GM19328 (cell line): Measurements from ENCODE around the gene SIRT3.
A peak's percentile ranks its signal among the peaks of the same experiment; 100 is the strongest.

ENCODE experiments used
- ATAC-seq: cut with Tn5 transposase; IDR thresholded peaks from one replicate; pipeline ENCODE4 v1.9.1; 2021; ENCODE audit warnings: mild to moderate bottlenecking, moderate library complexity; ENCODE audit not compliant: unreplicated experiment

Gene SIRT3

DNA sequence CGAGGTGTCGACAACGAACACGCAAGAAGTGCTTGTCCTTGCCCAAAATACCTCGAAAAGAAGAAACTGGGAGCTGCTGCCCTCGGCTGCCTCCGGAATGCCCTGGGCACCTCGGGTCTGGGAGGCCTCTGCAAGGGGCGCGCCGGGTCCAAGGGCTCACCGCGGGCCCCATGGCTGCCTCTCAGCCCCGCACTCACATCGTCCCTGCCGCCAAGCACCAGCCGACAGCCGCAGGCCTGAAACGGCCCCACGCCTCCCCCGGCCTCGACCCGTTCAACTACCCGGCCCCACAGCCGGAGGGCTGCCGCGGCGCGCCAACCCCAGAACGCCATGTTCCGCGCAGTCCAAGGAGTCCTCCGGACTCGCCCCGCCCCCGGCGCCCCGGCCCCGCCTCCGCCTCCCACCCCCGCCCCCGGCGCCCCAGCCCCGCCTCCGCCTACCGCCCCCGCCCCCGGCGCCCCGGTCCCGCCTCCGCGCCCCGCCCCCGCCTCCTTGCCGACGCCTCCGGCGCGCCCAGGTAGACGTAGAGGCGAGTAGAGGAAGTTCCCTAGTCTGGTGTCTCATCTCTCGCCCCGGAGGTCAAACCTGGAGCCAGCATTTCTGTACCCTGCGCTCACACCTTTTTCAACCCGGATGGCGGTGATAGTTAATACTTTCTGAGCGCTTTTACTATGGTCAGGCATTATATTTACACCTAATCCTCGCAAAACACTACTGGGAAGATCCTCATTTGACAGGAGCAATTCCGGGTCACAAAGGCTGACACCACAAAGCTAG is at the start of gene SIRT3:
Gene SIRT3, minus strand, starts transcription at position 346 of the 777 bp plus-strand sequence. Its CDS starts 14 bp downstream, at position 332.
- ATAC-seq: peak; percentile 68

DNA sequence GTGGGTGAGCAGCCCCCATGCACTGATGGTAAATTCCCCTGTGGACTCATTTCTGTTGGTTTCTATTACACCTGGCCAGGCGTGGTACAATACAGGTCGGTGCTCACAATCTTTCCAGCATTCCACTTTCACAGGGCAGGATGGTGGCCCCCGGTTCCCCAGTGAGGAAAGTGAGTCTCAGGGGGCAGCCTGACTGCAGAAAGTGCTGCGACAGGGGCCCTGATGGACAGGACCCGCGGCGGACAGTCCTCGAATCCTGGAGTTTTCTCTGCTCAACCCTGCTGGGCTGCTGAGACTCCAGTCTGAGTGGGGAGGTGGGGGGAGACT is 49.7 kb upstream of the SIRT3 start:
- no peak for ATAC-seq

DNA sequence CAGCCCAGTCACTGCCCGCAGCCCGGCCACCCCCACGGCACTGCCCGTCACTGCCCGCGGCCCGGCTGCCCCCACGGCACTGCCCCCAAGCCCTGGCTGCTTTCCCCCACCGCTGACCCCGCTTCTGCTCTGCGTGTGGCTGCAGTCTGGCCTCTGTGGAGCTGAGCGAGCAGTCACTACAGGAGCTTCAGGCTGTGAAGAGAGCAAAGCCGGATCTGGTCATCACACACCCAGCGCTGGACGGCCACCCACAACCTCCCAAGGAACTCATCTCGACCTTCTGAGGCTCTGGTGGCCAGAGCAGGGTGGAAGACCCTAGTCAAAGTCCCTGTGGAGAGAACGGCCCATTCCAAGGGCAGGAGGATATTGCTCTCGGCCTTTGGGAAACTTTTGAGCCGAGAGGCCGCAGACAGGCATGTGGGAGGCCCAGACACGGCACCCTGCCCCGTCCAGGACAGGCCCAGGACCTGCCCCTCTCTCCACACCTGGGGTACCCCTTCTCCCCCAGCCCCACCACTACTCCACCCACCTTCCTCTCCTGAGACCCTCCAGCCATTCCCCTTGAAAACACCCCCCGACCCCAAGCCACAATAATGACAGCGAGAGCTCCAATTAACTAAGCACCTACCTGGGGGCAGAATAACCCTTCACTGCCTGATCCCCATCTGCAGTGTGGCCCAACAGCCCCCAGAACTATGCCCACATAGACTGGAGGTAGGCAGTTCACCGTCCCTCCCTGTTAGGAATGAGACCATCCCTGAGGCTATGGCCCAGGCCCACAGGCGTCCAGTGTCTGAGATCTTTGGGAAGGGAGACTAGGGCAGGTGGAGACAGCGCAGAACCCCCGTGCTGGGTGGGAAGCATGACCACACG is 49.1 kb upstream of the SIRT3 start:
- ATAC-seq: no peak

DNA sequence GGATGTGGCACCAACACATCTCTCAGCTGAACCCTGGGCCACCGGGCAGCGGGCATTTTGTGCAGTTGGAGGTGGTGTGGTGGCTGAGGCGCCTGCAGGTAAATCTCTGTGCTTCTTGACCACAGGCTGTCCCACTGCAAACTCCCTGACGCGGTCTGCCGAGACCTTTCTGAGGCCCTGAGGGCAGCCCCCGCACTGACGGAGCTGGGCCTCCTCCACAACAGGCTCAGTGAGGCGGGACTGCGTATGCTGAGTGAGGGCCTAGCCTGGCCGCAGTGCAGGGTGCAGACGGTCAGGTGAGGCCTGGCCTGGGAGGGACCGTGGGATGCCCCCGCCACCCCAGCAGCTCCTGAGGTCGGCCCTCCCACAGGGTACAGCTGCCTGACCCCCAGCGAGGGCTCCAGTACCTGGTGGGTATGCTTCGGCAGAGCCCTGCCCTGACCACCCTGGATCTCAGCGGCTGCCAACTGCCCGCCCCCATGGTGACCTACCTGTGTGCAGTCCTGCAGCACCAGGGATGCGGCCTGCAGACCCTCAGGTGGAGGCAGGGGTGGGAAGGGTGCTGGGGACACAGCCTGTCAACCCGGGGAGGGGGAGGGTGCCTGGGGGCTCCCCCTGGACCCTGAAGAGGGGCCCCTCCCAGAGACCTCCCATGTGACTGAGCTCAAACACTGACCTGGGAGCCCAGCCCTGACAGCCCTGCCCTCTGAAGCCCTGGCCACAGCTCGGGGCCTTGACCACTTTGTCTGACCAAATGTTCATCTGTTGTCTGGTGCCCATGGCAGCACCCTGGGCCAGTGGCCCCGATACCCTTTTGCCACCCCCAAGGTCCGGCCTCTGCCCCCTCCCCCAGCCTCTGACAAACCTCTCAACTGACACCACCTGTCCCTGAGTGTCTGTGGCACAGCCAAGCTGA is 48.2 kb upstream of the SIRT3 start:
- ATAC-seq: no peak

DNA sequence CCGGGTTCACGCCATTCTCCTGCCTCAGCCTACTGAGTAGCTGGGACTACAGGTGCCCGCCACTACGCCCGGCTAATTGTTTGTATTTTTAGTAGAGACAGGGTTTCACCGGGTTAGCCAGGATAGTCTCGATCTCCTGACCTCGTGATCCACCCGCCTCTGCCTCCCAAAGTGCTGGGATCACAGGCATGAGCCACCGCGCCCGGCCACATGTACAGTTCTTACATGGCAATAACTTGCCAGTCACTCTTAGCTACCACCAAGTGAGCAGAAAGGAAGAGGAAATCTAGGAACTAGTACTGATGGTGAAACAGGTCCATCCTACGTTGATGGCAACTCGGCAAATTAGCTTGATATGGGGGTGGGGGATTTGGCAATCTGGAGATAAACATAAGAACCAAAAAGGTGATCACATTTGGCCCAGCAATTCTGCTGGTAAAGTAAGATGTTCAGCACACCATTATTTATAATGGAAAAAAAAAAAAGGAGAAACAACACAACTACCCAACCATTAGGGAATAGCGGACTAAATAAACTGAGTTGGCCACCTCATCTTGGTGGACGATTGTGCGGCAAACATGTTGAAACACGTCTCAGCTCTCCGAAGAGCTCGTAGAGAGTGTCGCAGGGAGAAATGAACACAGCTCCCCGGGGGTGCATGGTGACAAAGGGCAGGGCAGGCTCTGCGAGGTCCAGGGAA is 47.4 kb upstream of the SIRT3 start:
- ATAC-seq: no peak

DNA sequence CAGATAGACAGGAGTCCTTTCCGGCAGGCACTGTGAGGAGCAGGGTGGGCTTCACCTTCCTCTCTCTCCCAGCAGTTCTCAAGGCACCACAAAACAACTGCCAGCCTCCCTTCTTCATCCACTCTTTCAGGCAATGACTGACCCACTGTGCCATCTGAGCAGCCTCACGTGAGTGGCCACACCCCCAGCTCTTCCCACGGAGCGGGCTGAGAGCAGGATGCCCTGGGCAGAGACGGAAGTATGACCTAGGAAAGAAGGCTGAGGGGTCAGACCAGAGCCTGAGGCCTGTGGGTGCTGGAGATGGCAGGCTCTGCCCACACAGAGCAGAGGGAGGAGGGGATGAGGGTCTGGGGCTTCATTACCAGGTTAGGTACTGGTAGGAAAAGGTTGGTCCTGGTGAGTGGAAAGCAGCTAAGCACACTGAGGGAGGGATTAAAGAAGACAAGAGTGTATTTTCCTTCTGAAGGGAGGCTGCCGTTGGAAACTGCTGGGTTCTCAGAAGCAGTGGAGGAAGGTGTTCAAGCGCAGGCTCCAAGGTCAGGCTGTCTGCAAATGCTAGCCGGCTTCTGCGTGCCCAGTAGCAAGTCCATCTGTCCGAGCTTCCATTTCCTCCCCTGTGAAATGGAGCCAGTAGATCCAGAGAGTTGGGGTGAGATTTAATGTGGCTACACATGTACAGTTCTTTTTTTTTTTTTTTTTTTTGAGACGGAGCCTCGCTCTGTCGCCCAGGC is 46.7 kb upstream of the SIRT3 start:
- no peak for ATAC-seq

DNA sequence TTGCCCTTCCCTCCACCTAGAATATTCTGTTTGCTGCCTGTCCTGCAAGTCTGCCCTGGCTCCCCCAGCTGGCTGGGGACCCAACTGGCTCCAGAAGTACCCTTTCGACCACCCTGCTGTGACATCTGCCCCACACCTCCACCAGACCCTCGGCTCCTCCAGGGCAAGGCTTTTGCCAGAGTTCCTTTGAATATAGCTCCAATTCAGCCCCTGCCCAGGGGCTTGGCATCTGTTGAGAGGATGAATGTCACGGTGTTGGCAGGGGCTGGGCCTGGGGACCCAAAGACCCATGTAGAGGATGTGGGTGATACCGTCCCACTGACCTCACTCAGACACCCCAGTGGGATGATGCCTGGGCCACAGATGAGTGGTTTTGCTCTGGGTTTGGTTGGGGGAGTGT is 46.0 kb upstream of the SIRT3 start:
- no peak for ATAC-seq

DNA sequence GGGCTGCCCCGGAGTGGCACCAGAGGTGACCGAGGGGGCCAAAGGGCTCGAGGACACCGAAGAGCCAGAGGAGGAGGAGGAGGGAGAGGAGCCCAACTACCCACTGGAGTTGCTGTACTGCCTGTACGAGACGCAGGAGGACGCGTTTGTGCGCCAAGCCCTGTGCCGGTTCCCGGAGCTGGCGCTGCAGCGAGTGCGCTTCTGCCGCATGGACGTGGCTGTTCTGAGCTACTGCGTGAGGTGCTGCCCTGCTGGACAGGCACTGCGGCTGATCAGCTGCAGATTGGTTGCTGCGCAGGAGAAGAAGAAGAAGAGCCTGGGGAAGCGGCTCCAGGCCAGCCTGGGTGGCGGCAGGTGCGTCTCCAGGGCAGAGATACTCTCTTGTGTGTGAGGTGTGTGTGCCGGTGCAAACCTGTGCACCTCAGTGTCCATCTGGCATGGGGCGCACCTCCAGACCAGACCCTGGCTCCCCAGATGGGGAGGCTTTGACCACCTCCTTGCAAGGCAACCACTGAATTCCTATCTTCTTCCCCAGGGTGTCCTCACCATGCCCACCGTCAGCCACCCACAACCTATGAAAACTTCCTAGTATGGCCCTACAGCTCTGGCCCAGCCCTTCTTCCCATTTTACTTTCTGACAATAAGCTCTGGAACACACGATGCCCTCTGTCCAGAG is 45.5 kb upstream of the SIRT3 start:
- no peak for ATAC-seq

DNA sequence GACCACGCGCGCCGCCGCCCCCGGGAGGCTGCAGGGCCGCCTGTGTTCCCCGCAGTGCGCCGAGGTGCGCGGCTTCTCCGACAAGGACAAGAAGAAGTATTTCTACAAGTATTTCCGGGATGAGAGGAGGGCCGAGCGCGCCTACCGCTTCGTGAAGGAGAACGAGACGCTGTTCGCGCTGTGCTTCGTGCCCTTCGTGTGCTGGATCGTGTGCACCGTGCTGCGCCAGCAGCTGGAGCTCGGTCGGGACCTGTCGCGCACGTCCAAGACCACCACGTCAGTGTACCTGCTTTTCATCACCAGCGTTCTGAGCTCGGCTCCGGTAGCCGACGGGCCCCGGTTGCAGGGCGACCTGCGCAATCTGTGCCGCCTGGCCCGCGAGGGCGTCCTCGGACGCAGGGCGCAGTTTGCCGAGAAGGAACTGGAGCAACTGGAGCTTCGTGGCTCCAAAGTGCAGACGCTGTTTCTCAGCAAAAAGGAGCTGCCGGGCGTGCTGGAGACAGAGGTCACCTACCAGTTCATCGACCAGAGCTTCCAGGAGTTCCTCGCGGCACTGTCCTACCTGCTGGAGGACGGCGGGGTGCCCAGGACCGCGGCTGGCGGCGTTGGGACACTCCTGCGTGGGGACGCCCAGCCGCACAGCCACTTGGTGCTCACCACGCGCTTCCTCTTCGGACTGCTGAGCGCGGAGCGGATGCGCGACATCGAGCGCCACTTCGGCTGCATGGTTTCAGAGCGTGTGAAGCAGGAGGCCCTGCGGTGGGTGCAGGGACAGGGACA is 44.8 kb upstream of the SIRT3 start:
- ATAC-seq: no peak

DNA sequence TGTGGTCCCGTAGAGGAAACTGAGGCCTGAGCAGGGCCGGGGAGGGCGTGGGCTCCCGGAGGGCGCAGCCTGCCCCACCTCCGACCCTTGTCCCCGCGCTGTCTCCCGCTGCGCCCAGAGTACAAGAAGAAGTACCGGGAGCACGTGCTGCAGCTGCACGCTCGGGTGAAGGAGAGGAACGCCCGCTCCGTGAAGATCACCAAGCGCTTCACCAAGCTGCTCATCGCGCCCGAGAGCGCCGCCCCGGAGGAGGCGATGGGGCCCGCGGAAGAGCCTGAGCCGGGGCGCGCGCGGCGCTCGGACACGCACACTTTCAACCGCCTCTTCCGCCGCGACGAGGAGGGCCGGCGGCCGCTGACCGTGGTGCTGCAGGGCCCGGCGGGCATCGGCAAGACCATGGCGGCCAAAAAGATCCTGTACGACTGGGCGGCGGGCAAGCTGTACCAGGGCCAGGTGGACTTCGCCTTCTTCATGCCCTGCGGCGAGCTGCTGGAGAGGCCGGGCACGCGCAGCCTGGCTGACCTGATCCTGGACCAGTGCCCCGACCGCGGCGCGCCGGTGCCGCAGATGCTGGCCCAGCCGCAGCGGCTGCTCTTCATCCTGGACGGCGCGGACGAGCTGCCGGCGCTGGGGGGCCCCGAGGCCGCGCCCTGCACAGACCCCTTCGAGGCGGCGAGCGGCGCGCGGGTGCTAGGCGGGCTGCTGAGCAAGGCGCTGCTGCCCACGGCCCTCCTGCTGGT is 44.0 kb upstream of the SIRT3 start:
- no peak for ATAC-seq

DNA sequence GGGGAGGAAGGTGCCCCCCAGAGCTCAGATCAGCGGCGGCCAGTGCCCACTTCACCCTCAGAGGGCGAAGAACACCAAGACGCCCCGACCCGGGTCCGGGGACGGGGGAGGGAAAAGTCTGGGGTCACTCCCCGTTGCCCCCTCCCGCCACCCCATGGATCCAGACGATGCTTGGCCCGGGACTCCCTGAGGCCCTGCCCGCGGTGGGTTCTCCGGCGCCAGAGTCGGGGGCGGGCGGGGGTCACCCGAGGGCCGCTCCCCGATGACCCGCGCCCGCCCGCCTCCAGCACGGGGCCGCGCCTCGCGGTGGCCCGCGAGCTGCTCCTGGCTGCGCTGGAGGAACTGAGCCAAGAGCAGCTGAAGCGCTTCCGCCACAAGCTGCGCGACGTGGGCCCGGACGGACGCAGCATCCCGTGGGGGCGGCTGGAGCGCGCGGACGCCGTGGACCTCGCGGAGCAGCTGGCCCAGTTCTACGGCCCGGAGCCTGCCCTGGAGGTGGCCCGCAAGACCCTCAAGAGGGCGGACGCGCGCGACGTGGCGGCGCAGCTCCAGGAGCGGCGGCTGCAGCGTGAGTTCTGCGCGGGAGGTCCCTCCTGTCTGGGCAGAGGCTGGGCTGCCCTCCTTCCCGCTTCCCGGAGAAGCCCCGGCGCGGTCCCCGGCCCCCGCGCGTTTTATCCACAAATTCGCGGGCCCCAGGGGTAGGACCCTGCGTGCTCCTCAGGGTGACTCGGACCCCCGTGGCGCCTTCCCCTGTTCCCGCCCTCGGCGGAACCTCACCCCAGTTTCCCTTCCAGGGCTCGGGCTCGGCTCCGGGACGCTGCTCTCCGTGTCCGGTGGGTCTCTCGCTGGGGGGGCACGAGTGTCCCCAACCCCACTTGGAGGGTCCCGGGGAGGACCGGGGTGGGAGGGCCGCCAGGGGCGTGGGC is 43.2 kb upstream of the SIRT3 start:
- ATAC-seq: no peak

DNA sequence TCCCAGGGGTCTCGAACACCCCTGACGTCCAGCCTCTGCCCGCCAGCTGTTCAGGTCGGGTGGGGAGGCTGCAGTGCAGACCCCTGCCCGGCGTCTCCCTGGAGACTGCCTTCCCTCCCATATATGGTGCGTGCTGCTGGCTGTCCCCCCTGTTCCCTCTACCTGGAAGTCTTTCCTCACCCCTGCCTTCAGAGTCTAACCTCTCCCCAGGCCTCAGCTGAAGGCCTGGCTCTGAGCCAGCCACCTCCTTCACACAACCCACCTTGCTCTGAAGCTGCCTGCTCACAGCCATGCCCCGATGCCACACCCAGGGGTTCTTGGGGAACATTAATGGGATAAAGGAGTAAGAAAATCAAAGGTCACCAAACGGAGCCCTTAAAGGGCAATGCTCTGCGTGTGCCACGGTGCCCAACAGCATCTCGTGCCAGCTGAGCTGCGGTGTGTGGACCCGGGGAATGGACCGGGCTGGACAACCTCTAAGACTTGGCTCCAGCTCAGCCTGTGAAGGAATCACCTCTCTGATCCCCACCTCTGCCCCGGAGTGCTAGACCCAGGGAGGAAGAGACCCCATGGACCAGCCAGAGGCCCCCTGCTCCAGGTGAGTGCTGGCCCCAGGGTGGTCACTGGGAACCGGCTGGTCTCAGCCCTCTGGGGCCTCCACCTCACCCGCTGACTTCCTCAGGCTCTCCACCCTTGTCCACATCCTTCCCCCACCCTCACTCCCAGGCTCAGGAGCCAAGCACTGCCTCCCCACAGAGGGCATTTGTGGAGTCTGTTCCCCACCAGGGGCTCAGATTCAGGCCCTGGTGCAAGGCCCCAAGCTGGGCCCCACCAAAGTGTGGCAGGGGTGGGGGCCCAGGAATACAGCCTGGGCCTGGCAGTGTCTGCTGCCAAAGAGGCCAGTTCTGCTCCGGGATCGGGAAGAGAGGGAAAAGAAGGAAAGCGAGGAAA is 42.1 kb upstream of the SIRT3 start, which contains the start of gene NLRP6:
Gene NLRP6, plus strand, starts transcription at position 407 of the 951 bp plus-strand sequence. Its CDS starts 163 bp downstream, at position 570.
- ATAC-seq: no peak

DNA sequence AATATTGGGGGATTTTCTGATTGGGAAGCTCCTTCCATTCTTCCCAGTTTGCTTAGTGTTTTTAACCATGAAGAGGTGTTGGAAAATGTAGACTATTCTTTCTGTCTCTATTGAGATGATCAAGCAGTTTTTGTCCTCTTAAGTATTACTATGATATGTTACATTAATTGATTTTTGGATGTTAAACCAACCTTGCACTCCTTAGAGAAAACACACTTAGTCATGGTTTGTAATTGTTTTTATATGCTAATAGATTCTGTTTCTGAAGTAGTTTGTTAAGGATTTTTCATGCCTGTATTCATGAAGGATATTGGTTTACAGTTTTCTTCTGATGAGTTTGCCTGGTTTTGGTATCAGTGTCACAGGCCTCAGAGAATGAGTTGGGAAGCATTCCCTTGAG is 40.1 kb upstream of the SIRT3 start:
- ATAC-seq: no peak

DNA sequence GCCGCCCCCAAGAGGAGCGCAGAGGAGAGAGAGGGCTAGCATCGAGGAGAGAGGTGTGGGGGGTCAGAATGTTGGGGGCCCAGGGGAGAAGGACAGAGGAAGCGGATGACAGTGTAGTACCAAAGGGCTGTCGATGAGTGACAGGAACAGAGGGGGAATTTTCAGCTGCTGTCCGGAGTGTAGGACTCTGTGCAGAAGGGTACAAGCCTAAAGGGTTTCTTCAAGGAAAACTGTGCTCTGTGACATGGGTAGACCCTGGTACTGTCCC is 36.7 kb upstream of the SIRT3 start:
- ATAC-seq: no peak

DNA sequence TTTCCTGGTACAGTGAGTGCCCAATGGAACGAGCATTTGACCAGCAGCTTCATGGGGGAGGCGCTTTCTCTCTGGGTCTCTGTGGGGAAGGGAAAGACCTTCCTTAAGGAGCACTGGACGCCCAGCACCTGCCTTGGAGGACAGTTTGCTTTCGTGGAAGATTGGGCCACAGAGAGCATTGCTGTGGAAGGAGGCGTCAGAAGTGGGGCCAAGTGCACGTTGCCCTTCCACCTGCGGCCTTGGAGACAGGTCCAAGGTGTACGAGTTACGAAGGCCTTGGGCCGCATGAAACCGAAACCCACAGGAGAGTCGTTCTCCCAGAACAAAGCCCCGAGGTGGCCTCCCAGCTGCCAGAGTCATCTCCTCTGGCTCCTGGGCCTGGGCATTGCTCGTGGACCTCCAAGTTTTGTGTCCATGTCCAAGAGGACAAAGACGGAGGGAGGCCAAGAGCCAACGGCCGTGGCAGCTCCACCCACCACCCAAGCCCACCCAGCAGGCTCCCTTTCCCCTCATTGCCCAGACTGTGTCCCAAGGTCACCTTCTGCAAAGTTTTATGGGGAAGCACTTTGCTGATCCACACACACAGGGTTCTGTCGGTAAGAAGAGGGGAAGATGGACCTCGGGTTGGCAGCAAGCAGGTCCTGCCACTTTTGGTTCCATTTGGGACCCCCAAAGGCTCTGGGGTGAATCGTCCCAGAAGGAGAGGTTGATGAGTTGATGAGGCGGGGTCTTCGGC is 36.2 kb upstream of the SIRT3 start:
- no peak for ATAC-seq
